HG02763 (cell line): ENCODE measurements around the gene LPCAT3.
"Not testable (repeated sequence)": the region's sequence is repeated elsewhere in the genome, so short reads cannot be mapped to it uniquely, and the experiment has no call there.

Experiments
- ATAC-seq: cut with Tn5 transposase; IDR thresholded peaks from one replicate; pipeline ENCODE4 v1.9.1; 2021; ENCODE audit warnings: mild to moderate bottlenecking, moderate library complexity; ENCODE audit not compliant: unreplicated experiment

The LPCAT3 gene, protein sequence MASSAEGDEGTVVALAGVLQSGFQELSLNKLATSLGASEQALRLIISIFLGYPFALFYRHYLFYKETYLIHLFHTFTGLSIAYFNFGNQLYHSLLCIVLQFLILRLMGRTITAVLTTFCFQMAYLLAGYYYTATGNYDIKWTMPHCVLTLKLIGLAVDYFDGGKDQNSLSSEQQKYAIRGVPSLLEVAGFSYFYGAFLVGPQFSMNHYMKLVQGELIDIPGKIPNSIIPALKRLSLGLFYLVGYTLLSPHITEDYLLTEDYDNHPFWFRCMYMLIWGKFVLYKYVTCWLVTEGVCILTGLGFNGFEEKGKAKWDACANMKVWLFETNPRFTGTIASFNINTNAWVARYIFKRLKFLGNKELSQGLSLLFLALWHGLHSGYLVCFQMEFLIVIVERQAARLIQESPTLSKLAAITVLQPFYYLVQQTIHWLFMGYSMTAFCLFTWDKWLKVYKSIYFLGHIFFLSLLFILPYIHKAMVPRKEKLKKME

DNA sequence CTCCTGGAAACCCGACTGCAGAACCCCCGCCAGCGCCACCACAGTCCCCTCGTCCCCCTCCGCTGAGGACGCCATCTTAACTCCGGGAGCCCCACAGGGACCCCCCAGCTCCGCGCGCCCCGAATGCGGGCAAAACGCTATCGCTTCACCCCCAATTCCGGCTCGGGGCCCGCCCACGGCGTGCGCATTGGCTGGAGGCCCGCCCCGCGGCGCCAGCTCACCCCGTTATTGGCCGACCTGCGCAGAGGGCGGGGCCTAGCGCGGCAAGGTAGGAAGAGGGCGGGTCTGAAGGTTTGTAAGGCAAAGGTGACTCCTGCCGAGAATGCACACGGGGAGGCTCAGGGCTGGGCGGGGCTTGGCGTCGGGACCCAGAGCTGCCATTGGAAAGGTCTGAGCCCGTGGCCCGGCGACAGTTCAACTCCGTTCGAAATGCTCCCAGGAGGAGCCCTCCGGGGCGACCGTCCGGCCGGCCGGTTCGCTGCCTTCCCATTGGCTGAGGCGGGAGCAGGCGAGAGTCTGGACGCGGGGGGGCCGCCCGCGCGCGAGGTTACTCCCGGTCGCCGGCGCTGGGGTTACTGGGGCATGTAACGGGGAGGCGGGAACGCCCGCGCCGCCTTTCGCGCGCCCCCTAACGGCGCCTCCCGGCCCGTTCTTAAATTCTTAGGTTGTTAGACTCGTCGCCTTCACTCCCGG, at the start of gene LPCAT3:
Gene LPCAT3 (minus strand): TSS at position 127 of the 693 bp plus-strand sequence. CDS start 52 bp downstream, at position 75.
- ATAC-seq: peak; percentile 94

DNA sequence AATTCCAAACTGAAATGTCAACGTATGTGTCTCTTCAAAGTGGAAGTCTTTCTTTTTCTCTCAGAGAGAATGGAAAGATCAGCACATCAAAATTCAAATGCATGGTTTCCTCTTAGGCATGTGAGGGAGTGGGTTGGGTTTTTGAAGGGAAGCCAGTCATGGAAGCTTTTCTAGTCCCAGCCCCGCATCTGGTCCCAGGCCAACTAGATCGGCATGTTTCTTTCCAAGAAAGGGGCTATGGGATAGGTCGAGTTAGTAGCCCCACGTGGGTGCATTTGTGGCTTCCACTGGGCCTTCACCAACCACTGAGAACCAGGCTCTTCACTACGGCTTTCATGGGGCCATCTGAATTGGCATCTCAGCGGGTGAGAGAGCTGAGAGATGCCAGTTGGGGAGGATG, 48.8 kb upstream of the LPCAT3 start:
- ATAC-seq: no peak

DNA sequence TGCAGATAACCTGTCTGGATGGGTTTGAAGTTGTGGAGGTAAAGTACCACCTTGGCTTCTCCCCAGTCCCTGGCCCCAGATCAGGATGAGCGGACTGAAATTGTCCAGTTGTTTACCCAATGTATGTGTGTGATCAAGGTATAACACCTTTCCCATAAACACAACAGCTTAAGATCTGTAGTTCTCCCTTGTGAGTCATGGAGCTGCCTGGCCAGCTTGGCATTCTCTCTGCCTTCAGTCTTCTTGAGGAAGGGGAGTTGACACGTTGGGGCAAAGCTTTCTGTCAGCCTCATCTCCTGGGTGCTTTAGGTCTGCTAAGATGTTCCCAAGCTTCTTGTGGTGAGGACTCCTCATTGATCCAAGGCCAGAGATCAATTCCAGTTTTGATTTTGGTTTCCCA, 48.3 kb upstream of the LPCAT3 start:
- no peak for ATAC-seq

DNA sequence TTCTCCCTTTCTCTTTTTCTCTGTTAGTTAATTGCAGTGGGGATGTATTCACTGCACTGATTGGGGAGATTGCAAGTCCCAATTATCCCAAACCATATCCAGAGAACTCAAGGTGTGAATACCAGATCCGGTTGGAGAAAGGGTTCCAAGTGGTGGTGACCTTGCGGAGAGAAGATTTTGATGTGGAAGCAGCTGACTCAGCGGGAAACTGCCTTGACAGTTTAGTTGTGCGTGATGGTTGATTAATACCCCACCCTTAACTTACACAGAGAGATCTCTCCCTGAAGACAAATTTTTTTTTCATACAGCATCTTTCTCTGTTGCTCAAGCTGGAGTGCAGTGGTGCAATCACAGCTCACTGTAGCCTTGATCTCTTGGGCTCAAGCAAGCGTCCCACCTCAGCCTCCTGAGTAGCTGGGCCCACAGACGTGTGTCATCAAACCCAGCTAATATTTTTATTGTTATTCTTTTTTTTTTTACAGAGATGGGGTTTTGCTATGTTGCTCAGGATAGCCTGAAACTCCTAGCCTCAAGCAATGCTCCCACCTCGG, 46.9 kb upstream of the LPCAT3 start:
- no peak for ATAC-seq

DNA sequence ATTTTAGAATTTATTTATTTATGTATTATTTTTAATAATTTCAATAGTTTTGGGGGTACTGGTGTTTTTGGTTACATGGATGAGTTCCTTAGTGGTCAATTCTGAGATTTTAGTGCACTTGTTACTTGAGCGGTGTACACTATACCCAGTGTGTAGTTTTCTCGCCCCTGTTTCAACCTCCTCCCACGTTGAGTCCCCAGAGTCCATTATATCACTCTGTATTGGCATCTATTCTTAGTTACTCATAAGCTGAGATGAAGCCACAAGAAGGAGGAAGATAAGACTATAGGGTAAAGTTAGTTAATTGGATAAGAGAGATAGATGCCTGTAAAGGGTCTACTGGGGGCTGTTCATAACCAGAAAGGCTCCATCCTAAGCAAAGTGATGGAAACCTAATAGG, 46.2 kb upstream of the LPCAT3 start:
- no peak for ATAC-seq

DNA sequence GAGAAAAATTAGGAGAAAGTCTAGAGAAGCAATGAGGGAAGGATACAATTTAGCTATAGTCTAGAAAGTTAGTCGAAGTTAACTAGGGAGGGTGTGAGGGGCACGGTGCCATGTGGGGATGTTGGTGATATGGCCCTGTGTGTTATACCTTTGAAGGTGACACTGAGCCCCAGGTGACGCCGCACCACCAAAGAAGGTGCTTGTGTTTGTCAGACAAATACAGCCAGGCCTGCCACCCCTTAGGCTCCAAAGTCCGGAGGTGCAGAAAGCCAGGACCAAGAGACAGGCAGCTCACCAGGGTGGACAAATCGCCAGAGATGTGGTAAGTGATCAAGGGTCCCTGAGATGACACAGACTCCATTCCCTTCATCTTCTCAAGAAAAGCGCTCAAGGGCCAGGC, 43.3 kb upstream of the LPCAT3 start:
- ATAC-seq: no peak

DNA sequence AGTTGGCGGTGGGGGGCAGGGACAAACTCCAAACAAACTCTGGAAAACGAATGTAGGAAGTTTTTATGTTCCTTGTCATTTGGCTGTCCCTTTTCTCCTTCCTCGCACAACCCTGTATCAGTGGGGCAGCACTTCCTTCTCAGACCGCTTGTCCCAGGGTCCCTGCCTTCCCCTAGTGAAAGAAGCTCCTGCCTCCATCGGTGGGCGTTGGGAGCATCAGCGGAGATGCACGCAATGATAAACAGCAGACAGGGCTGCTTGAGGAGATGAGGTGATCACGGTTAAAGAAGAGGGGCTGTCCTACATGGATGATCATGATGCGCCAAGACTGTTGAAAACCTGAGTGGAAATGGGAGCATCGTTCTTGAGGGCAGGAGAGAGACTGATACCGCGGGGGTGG, 42.9 kb upstream of the LPCAT3 start:
- ATAC-seq: no peak

DNA sequence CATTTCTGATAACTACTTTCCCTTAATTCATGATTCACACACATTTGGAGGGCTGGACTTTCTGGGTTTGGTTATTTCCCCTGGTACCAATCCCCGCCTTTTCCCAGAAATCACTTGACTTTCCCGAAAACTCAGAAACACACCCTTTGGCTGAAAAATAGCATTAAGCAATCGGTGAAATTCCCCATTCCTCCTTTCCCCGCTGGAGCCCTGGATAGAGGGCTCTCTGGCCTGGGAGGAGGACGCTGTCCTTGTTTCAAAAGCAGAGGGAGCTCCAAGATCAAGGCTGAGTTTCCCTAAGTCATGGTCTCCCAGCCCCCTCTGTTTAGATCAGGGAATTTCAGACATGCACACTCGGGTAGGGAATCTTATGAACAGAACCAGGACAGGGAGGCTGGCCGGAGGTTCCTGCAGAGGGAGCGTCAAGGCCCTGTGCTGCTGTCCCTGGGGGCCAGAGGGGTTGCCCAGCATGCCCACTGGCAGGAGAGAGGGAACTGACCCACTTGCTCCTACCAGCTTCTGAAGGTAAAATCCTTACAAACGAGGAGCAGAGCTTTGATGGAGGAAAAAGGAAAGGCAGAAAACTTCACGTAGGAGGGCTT, 42.2 kb upstream of the LPCAT3 start, which contains the start of gene C1S:
Gene C1S (plus strand): TSS at position 366 of the 602 bp plus-strand sequence. CDS start 1,195 bp downstream, outside the sequence.
- ATAC-seq: no peak

DNA sequence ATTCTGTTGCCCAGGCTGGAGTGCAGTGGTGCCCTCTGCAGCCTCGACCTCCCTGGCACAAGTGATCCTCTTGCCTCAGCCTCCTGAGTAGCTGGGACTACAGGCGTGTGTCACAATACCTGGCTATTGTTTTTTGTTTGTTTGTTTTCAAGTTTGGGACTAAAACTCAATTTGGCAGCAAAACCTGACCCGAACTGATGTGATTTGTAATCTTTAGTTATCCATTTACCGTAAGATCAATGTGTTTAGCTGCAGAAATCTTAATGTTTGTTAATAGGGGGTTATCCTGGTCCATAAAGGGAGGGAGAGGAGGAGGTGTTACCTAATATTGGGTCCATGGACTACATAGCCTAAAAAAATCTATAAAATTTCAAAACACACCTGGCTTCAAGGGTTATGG, 41.5 kb upstream of the LPCAT3 start:
- no peak for ATAC-seq

DNA sequence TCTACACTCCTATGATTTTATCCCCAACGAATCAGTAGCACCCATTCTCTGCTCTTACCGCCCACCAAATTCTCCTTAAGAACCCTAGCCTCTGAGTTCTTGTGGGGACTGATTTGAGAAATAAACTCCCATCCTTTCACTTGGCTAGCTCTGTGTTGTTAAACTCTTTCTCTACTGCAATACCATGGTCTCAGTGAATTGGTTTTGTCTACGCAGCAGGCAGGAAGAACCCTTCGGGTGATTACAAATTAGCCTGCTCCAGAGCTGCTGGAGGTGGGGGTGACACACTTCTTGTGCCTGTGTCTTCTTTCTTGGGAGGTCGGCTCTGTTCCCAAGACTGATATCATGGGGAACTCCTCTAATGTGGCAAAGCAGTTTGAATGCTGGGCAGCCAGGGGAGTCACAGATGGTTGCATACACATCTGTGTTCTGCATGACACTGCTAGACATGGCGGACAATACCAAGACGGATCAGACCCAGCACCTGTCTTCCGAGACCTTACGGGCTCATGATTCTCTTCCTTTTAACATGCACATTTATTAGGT, 40.6 kb upstream of the LPCAT3 start:
- ATAC-seq: no peak

DNA sequence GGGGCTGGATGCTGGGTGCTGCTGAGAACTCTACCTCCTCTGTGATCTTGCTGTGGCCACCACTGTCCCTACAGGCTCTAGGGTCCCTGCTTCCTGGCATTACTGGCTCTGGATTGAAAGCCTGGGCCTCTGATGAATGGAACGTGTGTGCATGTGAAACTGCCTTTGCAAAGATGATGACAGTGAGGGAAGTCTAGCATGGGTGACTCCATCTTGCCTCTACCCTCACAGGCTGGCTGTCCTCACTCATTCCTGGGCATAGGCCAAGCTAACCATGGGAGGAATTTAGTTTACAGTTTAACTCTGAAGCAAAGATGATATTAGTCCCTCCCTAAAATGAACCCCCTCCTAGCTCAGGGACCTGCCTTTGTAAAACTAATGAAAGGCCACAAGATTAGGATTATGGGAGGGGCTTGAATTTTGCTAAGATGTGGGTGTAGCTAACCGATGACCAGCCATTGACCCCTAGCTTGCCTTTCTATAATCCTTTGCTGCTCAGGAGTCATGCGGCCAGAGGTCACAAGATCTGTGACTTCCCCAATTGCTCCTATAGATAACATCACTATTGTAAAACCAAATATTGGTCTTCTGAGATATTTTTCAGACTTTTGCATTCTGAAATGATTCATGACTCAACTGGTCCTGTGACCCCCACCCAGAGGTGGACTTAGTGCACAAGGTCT, 40.0 kb upstream of the LPCAT3 start:
- no peak for ATAC-seq

DNA sequence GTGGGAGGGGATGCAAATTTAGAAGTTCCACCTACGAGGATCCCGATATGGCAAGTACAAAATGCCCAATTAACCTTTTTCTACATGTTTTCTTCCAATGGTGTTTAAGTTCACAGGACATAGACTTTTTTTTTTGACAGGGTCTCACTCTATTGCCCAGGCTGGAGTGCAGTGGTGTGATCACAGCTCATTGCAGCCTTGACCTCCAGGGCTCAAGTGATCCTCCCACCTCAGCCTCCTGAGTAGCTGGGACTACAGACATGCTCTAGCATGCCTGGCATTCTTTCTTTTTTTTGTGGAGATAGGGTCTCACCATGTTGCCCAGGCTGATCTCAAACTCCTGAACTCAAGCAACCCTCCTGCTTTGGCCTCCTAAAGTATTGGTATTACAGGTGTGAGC, 37.5 kb upstream of the LPCAT3 start:
- not testable (repeated sequence) for ATAC-seq

DNA sequence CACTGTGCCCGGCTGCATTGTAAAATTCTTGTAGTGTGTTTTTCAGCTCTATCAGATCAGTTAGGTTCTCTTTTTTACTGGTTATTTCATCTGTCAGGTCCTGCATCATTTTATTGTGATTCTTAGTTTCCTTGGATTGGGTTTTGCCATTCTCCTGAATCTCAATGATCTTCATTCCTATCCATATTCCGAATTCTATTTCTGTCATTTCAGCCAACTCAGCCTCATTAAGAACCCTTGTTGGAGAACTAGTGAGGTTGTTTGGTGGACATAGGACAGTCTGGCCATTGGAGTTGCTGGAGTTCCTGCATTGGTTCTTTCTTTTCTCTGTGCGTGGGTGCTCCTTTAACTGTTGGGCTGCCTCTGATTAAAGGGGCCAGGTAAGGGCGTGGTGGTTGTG, 36.6 kb upstream of the LPCAT3 start:
- ATAC-seq: no peak

DNA sequence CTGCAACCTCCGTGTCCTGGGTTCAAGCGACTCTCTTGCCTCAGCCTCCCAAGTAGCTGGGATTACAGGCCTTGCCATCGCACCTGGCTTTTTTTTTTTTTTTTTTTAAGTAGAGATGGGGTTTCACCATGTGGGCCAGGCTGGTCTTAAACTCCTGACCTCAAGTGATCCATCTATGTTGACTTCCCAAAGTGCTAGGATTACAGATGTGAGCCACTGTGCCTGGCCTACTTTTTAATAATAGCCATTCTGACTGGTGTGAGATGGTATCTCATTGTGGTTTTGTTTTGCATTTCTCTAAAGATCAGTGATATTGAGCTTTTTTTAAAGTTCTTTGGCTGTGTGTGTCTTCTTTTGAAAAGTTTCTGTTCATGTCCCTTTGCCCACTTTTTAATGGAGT, 31.7 kb upstream of the LPCAT3 start:
- ATAC-seq: not testable (repeated sequence)

DNA sequence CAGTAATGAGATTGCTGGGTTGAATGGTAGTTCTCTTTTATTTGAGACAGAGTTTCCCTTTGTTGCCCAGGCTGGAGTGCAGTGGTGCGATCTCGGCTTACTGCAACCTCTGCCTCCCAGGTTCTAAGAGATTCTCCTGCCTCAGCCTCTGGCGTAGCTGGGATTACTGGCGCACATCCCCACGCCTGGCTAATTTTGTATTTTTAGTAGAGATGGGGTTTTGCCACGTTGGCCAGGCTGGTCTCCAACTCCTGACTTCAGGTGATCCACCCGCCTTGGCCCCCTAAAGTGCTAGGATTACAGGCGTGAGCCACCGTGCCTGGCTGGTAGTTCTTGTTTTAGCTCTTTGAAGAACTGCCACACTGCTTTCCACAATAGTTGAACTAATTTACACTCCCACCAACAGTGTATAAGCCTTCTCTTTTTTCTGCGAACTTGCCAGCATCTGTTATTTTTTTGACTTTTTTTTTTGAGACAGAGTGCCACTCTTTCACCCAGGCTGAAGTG, 31.2 kb upstream of the LPCAT3 start:
- not testable (repeated sequence) for ATAC-seq

DNA sequence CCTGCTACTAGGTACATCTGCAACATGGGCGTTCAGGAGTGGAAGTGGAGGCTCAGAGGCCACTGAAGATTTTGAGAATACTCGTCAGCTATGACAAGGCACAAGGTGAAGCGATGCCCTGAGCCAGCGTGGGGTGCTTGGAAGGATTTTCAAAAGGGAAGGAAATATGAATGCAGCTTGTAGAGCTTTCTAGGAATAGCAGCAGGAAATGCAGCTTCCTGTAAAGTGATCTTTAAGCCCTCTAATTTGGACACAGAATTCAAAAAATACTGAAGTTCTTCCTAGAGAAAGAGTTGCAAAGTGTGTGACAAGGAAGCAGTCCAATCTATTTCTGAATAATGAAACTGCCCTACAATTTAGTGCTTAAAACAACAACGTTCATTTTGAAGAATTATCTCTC, 29.0 kb upstream of the LPCAT3 start:
- no peak for ATAC-seq

DNA sequence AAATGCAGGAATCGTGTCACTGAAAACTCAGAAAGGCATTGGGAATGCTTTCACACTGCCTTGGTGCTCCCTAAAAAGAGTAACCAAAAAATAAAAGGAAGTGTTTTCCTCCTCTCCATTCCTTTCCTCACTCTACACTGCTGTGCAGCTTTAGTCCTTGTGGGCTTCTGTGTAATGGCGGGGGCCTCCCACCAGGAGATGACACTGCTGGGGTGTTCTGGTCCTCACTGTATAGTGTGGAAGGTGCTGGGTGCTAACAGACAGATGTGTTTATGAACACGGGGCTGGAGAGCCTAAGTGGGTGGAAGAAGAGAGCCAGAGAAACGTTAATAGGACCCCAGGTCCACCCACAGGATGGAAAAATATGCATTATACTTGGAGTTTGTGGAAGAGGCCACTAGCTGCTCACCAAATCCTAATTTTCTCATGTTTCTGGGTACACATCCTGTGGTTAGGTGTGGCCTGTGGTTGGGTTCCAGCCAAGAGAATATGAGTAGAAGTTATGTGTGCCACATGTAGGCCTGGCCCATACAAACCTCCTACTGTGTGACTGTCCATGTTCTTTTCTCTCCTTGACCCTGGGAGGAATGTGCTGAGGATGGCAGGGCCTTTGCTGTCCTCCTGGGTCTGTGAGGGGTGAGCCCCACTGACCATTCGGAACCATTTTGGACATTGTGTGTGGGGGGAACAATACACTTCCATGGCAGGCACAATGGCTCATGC, 28.3 kb upstream of the LPCAT3 start:
- no peak for ATAC-seq

DNA sequence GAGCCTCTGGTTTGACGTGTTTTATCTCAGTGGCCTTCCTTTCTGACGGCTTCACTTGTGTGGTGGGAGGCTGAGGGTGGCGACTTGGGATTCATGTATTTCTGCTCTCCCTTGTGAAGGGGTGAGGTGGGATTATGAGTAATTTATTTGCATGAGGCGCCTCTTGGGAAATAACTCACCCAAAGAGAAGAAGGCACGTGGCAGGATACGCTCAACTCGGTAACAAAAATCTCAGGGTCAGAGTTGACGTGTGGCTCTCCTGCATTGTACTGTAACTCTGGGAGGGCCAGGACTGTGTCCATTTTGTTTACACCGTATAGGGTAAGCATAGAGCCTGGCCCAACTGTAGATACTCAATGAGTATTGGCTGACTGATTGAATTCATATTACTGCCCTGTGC, 27.6 kb upstream of the LPCAT3 start:
- ATAC-seq: no peak

DNA sequence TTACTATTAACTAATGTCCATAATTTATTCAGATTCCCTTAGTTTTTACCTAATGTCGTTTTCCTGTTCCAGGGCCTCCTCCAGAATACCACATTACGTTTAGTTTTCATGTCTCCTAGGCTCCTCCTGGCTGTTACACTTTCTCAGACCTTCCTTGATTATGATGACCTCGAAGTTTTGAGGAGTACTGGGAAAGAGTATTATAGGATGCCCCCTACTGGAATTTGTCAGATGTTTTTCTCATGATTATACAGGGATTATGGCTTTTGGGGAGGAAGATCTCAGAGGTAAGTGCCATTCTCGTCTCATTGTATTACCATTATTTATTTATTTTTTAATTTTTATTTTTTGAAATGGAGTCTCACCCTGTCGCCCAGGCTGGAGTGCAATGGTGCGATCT, 24.6 kb upstream of the LPCAT3 start:
- no peak for ATAC-seq

DNA sequence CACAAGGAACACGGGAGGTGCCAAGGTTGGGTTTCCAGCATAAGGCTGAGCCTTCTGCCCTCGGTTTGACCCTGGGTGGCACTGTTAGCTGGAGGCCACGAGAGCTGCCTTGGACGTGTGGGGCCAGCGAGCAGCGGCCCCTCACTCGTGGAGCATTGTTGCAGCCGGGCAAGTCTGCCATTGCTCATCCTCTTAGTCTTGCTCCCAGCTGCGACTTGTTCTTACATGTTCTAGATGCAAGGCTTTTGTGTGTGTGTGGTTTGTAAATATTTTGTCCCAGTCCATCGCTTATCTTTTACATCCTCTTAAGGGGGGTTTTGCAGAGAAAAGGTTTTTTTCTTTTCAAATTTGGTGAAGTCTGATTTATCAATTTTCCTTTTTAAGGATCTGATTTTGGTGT, 21.1 kb upstream of the LPCAT3 start:
- no peak for ATAC-seq
